ENCODE data around the gene TMED4. TPM values are rescaled to one million over a fixed set of nuclear protein-coding genes. Genes with fewer than 3 reads are reported as not detected.
"Not testable (repeated sequence)": the region's sequence is repeated elsewhere in the genome, so short reads cannot be mapped to it uniquely, and the experiment has no call there.

TMED4 gene
- polyA plus RNA-seq, 4 donors: 134 to 149 (median 143) TPM

DNA sequence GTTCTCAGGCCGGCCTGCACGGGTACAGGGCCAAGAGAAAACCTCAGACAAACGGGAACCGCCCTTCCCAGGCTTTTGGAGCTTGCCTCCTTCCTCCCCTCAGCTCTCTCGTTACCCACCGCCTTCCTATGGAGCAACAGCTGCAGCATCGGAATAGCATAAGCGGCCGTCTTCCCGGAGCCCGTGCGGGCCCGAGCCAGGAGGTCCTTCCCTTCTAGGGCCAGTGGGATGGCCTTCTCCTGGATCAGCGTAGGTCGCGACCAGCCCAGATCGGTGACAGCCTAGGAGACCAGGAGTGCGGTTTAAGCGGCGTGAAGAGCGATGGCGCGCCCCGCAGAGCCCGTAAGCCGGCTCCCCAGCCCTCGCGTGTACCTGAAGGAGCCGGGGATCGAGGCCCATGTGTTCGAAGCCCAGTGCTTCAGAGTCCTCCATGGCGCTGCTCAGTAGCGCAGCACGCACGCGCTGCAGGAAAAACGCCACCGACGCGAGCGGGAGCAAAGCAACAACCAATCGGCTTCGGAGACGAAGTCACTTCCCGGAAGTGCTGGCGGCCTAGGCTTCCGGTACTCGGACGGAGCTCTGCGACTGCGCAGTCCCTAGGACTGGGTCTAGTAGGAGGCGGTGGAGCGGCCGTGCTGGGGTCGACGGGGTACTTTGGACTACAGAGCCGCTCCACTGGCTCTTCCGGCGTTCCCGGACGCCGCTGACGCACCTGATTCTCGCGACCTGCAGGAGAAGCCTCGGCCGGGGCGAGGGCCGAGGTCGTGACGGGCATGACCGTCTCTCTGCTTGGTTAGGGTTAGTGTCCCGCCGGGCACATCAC is 8.4 kb downstream of the TMED4 start, which contains the start of gene DDX56:
DDX56 (minus strand) TSS at position 445 of the 823 bp plus-strand sequence; CDS start at position 432, 13 bp downstream.
- DNase-seq (ENCODE audit: low read depth in 4 of 4, low spot score in 3 of 4): peak; percentile 86 to 92 (median 88)

DNA sequence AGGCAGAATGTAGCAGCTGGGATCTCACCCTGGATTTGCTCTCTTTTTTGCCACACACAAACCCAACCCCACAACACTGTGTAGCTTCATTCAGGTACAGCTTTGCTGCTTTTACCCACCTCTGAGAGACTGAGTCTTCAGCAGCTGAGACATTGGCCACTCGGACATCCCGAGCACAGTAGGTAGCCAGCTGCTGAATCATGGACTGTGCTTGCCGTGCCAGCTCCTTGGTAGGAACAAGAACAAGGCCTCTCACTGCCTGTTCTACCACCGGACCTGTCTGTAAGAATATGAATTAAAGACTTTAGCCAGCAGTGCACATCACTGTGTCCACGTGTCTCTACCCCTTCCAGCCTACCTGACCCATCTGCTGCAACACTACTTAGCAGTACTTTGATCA is 9.3 kb downstream of the TMED4 start:
- DNase-seq (ENCODE audit: low read depth in 4 of 4, low spot score in 3 of 4): no peak

- no peak for DNase-seq (ENCODE audit: low read depth in 4 of 4, low spot score in 3 of 4)
These were observed 12.1 kb downstream of the TMED4 start for GRCh38 chr7:44569959-44570358.

DNA sequence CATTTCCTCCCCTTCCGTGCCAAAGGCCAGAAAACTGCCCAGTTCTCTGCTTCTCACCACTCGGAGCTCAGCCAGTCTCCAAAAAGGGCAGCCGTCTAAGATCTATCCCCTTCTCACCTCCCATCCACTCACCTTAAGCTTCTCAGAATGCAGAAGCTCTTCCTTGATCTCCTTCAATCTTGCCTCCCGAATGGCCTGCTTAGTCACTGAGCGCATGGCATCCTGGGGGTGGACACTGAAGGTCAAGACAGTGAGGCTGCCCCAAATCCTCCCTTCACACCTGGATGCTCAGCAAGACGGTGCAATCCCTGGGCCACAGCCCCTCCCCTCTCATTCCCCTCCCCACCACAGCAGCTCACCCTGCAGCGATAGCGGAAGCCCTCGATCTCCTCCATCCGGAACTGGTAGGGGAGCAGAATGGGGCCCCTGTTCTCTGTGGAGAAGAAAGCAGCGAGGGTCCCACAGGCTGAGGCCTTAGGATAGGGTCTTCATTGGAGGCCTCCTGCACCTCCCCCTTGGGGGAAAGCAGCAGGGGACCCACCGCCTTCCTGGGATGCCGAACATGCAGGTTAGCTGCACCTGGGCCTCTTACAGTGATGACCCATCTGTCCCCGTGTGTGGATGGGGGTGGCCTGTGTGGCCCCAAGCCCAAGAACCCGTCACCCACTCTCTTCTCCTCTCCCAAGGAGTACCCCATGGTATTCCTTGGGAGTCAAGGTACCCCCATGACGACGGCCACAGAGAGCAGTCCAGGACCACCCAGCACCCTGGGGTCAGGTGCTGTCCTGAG is 13.1 kb downstream of the TMED4 start:
- DNase-seq (ENCODE audit: low read depth in 4 of 4, low spot score in 3 of 4): no peak

- DNase-seq (ENCODE audit: low read depth in 4 of 4, low spot score in 3 of 4): no peak
These were observed 14.1 kb downstream of the TMED4 start for GRCh38 chr7:44567884-44568283.

DNA sequence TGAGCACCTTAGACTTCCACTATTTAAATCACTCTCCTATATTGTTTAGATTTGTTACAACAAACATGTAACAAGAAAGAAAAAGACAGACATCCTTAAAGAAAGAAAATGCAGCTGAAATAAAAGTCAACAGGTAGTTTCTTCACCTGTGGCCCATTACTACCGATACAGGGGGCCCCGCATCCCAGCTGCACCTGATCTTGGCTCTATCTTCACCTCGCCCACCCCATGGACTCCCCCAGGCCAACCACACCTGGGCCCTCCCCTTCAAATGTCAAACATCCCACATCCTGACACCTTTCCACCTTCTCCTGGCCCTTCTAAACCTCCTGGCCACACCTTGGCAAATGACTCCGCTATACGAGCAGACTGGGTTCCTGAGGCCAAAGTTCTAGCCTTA is 15.4 kb downstream of the TMED4 start:
- DNase-seq (ENCODE audit: low read depth in 4 of 4, low spot score in 3 of 4): no peak

DNA sequence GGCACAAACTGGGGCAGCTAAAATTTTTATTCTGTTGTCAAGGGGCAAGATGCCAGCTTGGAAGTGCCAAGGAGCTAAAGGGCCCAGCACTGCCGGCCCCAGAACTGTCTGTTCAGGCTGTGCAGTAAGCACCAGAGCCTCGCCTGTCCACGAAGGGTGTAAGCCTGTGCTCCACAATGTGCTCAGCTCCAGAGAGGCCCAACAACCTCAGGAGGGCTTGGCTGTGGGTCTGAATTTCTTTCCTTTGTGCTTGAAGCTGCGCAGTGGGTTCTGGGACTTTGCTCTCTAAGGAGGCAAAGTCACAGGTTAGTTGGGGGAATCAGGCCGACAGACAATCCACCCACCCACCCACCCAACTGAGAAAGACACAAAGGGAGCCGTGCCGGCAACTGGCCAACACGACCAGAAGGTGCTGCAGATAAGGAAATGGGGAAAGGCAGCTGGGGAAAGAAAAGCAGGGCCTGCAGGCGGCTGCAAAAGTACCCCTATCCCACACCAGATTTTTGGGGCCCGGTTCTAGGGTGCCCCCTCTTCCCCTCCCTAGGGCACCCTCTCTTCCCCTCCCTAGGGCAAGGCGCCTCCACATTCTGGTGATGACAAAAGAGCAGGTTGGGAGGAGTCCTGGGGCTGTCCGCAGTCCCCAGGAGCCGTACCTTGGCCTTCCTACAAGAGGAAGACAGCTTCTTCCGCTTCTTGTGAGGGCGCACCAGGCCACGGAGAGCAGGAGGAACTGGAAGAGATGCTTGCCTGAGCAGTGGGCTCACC is 16.1 kb downstream of the TMED4 start:
- no peak for DNase-seq (ENCODE audit: low read depth in 4 of 4, low spot score in 3 of 4)

- no peak for DNase-seq (ENCODE audit: low read depth in 4 of 4, low spot score in 3 of 4)
These were observed 16.8 kb downstream of the TMED4 start for GRCh38 chr7:44565097-44565794.

- no peak for DNase-seq (ENCODE audit: low read depth in 4 of 4, low spot score in 3 of 4)
These were observed 17.4 kb downstream of the TMED4 start for GRCh38 chr7:44564606-44565005.

DNA sequence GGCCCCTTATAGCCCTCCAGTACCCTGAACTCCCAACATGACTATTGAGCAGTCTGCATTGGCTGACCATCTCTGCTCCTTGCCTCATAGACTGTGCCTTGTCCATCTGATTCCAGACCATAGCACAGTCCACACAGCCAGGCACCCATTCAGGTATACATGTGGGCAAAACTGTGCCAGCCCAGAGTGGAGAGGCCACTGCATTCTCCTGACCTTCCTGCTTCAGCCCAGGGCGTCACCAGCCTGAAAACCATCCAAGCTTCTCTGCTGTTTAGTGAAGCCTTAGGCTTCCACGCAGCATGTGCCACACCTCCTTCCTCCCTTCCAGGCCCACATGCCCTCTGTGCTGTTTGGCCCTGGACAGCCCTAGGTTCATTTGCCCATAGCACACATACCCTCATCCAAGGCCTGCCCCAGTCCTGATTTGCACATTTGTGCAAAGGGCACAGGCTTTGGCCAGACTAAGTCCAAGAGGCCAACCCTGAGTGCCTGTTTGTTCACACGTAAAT is 18.8 kb downstream of the TMED4 start:
- DNase-seq (ENCODE audit: low read depth in 4 of 4, low spot score in 3 of 4): no peak

DNA sequence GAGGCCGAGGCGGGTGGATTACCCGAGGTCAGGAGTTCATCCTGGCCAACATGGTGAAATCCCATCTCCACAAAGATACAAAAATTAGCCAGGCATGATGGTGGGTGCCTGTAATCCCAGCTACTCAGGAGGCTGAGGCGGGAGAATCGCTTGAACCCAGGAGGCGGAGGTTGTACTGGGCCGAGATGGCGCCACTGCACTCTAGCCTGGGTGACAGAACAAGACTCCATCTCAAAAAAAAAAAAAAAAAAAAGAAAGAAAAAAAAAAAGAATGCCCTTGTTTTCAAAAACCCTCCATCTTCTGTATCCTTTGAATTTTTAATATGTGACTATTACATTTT is 19.4 kb downstream of the TMED4 start:
- not testable (repeated sequence) for DNase-seq (ENCODE audit: low read depth in 4 of 4, low spot score in 3 of 4)

GRCh38 chr7:44561962-44562621 is 19.9 kb downstream of the TMED4 start:
- no peak for DNase-seq (ENCODE audit: low read depth in 4 of 4, low spot score in 3 of 4)

DNA sequence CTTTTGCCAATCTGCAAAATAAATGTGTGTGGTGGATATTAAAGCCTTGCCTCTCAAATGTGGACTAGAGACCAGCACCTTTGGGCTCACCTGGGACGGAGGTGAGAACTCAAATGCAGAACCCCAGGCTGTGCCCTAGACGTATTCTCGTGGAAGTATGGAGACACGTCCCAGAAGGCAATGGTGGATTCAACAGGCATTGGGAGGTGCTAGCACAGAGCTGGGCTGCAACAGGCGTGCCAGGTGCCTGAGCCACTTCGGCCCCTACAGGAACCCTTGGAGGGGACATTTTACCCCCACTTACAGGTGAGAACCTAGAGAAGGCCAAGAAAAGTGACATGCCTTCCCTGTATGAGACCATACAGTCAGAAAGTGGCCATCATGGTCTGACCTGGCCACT is 20.6 kb downstream of the TMED4 start:
- no peak for DNase-seq (ENCODE audit: low read depth in 4 of 4, low spot score in 3 of 4)

- DNase-seq (ENCODE audit: low read depth in 4 of 4, low spot score in 3 of 4): no peak
These were observed 22.5 kb downstream of the TMED4 start for GRCh38 chr7:44559485-44559884.

DNA sequence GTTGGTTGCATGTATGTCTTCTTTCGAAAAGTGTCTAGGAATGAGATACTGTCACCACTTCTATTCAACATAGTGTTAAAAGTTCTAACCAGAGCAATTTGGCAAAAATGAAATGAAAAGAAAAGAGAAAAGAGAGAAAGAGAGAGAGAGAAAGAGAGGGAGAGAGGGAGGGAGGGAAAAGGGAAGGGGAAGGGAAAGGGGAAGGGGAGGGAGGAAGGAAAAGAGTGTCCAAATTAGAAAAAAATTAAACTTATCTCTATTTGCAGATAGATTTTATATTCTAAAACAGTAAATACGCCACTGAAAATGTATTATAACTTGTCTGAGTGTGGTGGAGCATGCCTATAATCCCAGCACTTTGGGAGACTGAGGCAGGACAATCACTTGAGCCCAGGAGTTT is 24.5 kb downstream of the TMED4 start:
- DNase-seq (ENCODE audit: low read depth in 4 of 4, low spot score in 3 of 4): no peak

DNA sequence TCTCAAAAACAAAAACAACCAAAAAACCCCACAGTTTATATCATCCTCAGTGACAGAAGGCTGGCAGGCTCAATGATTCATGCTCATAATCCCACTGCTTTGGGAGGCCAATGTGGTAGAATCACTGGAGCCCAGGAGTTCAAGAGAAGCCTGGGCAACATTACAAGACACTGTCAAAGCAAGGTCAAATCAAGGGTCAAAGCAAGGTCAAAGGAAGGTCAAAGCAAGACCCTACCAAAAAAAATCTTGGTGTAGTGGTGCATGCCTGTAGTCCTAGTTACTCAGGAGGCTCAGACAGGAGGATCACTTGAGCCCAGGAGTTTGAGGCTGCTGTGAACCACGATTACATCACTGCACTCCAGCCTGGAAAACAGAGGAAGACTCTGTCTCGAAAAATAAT is 26.7 kb downstream of the TMED4 start:
- DNase-seq (ENCODE audit: low read depth in 4 of 4, low spot score in 3 of 4): no peak

GRCh38 chr7:44552473-44553005 is 29.5 kb downstream of the TMED4 start:
- not testable (repeated sequence) for DNase-seq (ENCODE audit: low read depth in 4 of 4, low spot score in 3 of 4)

DNA sequence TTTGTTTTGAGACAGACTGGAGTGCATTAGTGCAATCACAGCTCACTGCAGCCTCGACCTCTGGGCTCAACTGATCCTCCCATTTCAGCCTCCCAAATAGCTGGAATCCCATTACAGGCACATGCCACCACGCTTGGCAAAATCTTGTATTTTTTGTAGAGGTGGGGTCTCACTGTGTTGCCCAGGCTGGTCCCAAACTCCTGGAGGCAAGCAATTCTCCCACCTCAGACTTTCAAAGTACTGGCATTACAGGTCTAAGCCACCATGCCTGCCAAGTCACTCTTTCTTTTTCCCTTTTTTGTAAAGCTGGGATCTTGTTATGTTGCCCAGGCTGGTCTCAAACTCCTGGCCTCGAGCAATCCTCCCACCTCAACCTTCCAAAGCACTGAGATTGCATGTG is 32.6 kb downstream of the TMED4 start:
- DNase-seq (ENCODE audit: low read depth in 4 of 4, low spot score in 3 of 4): no peak

DNA sequence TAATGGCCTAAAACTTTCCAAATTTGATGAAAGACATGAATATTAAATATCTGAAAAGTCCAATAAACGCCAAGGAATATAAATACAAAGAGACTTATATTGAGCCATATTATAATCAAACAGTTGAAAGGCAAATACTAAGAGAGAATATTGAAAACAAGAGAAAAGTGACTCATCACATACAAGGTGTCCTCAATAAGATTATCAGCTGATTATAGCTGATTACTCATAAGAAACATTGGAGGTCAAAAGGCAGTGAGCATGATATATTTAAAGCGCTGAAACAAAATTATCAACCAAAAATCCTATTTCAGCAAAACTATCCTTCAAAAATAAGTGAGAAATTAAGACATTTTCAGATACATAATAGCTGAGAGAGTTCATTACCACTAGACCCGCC is 33.1 kb downstream of the TMED4 start:
- no peak for DNase-seq (ENCODE audit: low read depth in 4 of 4, low spot score in 3 of 4)
